ENCODE results near the gene EDN1.

DNA sequence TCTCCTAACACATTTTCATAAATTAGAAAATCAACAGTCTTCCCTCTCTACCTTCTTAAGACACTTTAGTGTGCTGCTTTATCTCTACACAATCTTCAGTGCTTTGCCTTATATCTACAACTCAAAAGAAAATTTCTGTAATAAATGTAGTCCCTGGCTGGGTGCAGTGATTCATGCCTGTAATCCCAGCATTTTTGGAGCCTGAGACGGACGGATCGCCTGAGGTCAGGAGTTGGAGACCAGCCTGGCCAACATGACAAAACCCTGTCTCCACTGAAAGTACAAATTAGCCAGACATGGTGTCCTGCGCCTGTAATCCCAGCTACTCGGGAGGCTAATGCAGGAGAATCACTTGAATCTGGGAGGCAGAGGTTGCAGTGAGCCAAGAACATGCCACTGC lies 9.7 kb upstream of the EDN1 start:
- TF ChIP-seq, protein P1, sequence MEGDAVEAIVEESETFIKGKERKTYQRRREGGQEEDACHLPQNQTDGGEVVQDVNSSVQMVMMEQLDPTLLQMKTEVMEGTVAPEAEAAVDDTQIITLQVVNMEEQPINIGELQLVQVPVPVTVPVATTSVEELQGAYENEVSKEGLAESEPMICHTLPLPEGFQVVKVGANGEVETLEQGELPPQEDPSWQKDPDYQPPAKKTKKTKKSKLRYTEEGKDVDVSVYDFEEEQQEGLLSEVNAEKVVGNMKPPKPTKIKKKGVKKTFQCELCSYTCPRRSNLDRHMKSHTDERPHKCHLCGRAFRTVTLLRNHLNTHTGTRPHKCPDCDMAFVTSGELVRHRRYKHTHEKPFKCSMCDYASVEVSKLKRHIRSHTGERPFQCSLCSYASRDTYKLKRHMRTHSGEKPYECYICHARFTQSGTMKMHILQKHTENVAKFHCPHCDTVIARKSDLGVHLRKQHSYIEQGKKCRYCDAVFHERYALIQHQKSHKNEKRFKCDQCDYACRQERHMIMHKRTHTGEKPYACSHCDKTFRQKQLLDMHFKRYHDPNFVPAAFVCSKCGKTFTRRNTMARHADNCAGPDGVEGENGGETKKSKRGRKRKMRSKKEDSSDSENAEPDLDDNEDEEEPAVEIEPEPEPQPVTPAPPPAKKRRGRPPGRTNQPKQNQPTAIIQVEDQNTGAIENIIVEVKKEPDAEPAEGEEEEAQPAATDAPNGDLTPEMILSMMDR (IDR thresholded peaks at IDR 0.05) = no peak
- no peak for TF ChIP-seq POLR2A (IDR thresholded peaks at IDR 0.05)
